Vagina (tissue), 2 donors: Measurements from ENCODE around the gene ABCB4.

ENCODE experiments used
- CTCF ChIP-seq, 3 experiments: fragments of 450-650 bp in 2 of 3; fragments of 200-600 bp in 1 of 3; sonication (generic) in 1 of 3; IDR thresholded peaks; one replicate each; pipeline ENCODE4 v1.5.1; 2017 to 2019; ENCODE audit warnings: antibody characterized with exemption in 3 of 3, mild to moderate bottlenecking in 2 of 3, moderate library complexity in 2 of 3
- POLR2A ChIP-seq, 2 donors: fragments of 450-650 bp; IDR thresholded peaks; one replicate each; pipeline ENCODE4 v1.6.1; 2017; ENCODE audit warnings: antibody characterized with exemption in 2 of 2, mild to moderate bottlenecking in 2 of 2, moderate library complexity in 2 of 2
- POLR2AphosphoS5 ChIP-seq, 2 donors: sonication (generic); formaldehyde crosslinking; IDR thresholded peaks; one replicate each; pipeline ENCODE4 v1.9.0; 2017; ENCODE audit warnings: antibody characterized with exemption in 2 of 2, mild to moderate bottlenecking in 2 of 2, low read depth in 1 of 2; ENCODE audit not compliant: insufficient read depth in 1 of 2

- no peak for TF ChIP-seq POLR2A (IDR thresholded peaks at IDR 0.05)
- TF ChIP-seq CTCF (IDR thresholded peaks at IDR 0.05), result no peak
- no peak for TF ChIP-seq POLR2AphosphoS5 (IDR thresholded peaks at IDR 0.05; ENCODE audit: insufficient read depth in 1 of 2, low read depth in 1 of 2)
These were observed 60.7 kb downstream of the ABCB4 start for GRCh38 chr7:87414794-87415188.
